VCaP (cell line): Measurements from ENCODE around the gene SMIM35.
"Not testable (repeated sequence)": the region's sequence is repeated elsewhere in the genome, so short reads cannot be mapped to it uniquely, and the experiment has no call there.

Experiments
- H3K27ac ChIP-seq: fragments of 450-650 bp; 2 replicates; pipeline ENCODE4 v1.5.1; 2017
- TF ChIP-seq, protein P1 (sequence below): fragments of 450-650 bp; conservative IDR thresholded peaks from 2 replicates; pipeline ENCODE4 v1.5.1; 2017; ENCODE audit warnings: mild to moderate bottlenecking, moderate library complexity

The SMIM35 gene

GRCh38 chr11:118068206-118068944 is 18.4 kb downstream of the SMIM35 start:
- no peak overlapping the region for H3K27ac ChIP-seq
- TF ChIP-seq, protein P1, sequence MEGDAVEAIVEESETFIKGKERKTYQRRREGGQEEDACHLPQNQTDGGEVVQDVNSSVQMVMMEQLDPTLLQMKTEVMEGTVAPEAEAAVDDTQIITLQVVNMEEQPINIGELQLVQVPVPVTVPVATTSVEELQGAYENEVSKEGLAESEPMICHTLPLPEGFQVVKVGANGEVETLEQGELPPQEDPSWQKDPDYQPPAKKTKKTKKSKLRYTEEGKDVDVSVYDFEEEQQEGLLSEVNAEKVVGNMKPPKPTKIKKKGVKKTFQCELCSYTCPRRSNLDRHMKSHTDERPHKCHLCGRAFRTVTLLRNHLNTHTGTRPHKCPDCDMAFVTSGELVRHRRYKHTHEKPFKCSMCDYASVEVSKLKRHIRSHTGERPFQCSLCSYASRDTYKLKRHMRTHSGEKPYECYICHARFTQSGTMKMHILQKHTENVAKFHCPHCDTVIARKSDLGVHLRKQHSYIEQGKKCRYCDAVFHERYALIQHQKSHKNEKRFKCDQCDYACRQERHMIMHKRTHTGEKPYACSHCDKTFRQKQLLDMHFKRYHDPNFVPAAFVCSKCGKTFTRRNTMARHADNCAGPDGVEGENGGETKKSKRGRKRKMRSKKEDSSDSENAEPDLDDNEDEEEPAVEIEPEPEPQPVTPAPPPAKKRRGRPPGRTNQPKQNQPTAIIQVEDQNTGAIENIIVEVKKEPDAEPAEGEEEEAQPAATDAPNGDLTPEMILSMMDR: no peak

DNA sequence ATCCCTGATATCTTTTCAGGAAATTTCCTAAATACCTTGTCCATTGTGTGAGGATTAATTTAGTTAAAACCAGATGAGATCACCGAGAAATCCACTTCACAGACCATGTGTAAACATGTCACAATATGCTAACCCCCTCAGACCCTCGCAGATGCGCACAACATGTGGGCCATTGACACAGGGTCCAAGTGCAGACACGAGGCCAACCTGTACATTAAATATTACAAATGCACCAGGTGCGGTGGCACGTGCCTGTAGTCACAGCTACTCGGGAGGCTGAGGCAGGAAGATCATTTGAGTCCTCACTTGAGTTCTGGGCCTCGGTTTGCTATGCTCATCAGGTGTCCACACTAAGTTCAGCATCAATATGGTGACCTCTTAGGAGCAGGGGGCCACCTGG is 19.8 kb downstream of the SMIM35 start:
- TF ChIP-seq, protein P1: no peak
- H3K27ac ChIP-seq: no peak overlapping the region

- TF ChIP-seq, protein P1: no peak
- H3K27ac ChIP-seq: no peak overlapping the region
Observed at GRCh38 chr11:118065384-118065783, 21.4 kb downstream of the SMIM35 start.

DNA sequence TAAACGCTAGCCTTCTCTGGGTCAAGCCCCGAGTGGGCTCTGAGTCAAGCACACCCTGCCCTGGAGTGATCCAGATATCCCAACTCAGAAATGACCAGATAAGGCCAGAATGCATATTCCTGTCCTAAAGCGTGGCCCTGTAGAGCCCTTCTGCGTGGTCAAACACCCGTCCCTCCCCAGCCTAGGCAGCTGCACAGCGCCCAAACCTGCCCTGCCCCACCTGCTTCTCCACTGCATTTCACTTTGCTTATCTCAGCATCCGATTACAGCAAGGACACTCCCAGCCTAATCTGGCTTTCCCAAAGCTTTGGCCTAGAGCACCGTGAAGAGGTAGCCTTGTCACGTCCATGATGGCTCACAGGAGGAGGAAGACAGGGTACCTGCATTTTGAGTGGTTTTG is 21.8 kb downstream of the SMIM35 start:
- no peak overlapping the region for H3K27ac ChIP-seq
- TF ChIP-seq, protein P1: no peak

DNA sequence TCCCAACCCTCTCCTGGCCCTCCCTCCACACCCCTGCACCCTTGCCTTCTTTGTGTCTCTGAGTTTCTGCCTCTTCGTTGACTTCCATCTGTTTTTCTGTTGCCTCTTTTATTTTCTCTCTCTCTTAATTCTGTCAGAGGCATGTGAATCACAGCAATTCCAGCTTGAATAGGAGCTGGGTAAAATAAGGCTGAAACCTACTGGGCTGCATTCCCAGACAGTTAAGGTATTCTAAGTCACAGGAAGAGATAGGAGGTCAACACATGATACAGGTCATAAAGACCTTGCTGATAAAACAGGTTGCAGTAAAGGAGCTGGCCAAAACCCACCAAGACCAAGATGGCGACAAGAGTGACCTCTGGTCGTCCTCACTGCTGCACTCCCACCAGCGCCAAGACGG is 24.1 kb downstream of the SMIM35 start:
- H3K27ac ChIP-seq: not testable (repeated sequence)

- not testable (repeated sequence) for H3K27ac ChIP-seq
Observed at GRCh38 chr11:118062181-118062580, 24.6 kb downstream of the SMIM35 start.

- TF ChIP-seq, protein P1: no peak
- H3K27ac ChIP-seq: no peak overlapping the region
Observed at GRCh38 chr11:118061586-118062125, 25.1 kb downstream of the SMIM35 start.

DNA sequence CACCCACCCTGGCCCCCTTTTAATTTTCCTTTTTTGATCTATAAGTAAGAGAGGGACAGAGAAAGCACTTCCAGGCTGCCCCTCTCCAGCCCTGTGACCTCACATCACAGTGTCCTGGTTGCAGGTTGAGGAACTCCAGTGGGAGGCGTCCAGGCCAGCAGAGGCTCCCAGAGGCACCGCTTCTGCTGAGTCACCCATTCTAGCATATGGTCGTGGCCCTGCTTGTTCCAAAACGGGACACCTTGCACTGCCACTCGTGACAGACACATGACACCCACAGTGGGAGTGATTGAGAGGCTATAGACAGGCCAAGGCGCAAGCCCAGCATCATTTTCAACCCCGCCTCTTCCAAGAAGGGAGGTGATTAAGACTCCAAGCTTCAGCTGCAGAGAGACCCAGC is 25.9 kb downstream of the SMIM35 start:
- TF ChIP-seq, protein P1: no peak
- no peak overlapping the region for H3K27ac ChIP-seq
